Suprapubic skin (tissue), 4 donors: ENCODE measurements around the gene KRTAP10-7. TPM values are rescaled to one million over a fixed set of nuclear protein-coding genes. Genes with fewer than 3 reads are reported as not detected.
"Not testable (repeated sequence)": the region's sequence is repeated elsewhere in the genome, so short reads cannot be mapped to it uniquely, and the experiment has no call there.

ENCODE experiments used
- DNase-seq, 2 donors: peaks; one replicate each; pipeline ENCODE4 v3.0.0-alpha.2; 2019; ENCODE audit warnings: low spot score in 2 of 2
- H3K27ac ChIP-seq: fragments of 200-600 bp; sonication (generic); one replicate; pipeline ENCODE4 v1.5.1; 2019
- H3K27me3 ChIP-seq: fragments of 200-600 bp; sonication (generic); one replicate; pipeline ENCODE4 v1.5.1; 2019
- H3K36me3 ChIP-seq: fragments of 200-600 bp; sonication (generic); one replicate; pipeline ENCODE4 v1.5.1; 2019
- H3K4me1 ChIP-seq: fragments of 200-600 bp; sonication (generic); one replicate; pipeline ENCODE4 v1.5.1; 2019
- H3K4me3 ChIP-seq: fragments of 200-600 bp; sonication (generic); one replicate; pipeline ENCODE4 v1.5.1; 2019; ENCODE audit warnings: mild to moderate bottlenecking
- H3K9me3 ChIP-seq: fragments of 200-600 bp; sonication (generic); one replicate; pipeline ENCODE4 v1.5.1; 2019
- EP300 ChIP-seq: sonication (generic); formaldehyde crosslinking; IDR thresholded peaks from one replicate; pipeline ENCODE4 v1.6.1; 2017; ENCODE audit warnings: antibody characterized with exemption
- POLR2A ChIP-seq, 2 donors: fragments of 450-650 bp; IDR thresholded peaks; one replicate each; pipeline ENCODE4 v1.6.1; 2017; ENCODE audit warnings: antibody characterized with exemption in 2 of 2, mild to moderate bottlenecking in 2 of 2, moderate library complexity in 2 of 2
- POLR2AphosphoS5 ChIP-seq, 3 donors: sonication (generic); formaldehyde crosslinking; IDR thresholded peaks; one replicate each; pipeline ENCODE4 v1.6.1; 2017; ENCODE audit warnings: antibody characterized with exemption in 3 of 3
- WGBS: methylation state at CpG from one replicate; pipeline ENCODE4 v1.1.5; 2018; 5-methylcytosine and 5-hydroxymethylcytosine counted together
- total RNA-seq, 4 donors: library from RNA; depleted of rRNA; stranded (reverse); fragments of >200 nt; gene quantifications; one replicate each; pipeline ENCODE4 v1.1.0, GENCODE V29; 2016
- TF ChIP-seq, protein P1 (sequence below), 2 donors: fragments of 200-600 bp in 1 of 2; fragments of 450-650 bp in 1 of 2; sonication (generic) in 1 of 2; IDR thresholded peaks; one replicate each; pipeline ENCODE4 v1.5.1; 2016 to 2019; ENCODE audit warnings: antibody characterized with exemption in 2 of 2, mild to moderate bottlenecking in 1 of 2, moderate library complexity in 1 of 2

KRTAP10-7 gene
- total RNA-seq, 4 donors from 2014 or later: 3.7 to 12.9 (median 4.2) TPM; not detected in 1

GRCh38 chr21:44572959-44573583 is 27.3 kb upstream of the KRTAP10-7 start:
- 79% methylated on average over 13 of the region's 15 CpGs for WGBS
- Histone ChIP-seq H3K36me3 (no peaks in the 10 kb centered on the region), H3K4me3 (no peak overlapping the region), H3K9me3 (no peaks in the 10 kb centered on the region), H3K27ac (no peak overlapping the region), H3K4me1 (peaks cover 4% of the 10 kb centered on the region), H3K27me3 (peaks cover 31% of the 10 kb centered on the region)
- TF ChIP-seq POLR2A (IDR thresholded peaks at IDR 0.05) (no peak), EP300 (no peak), POLR2AphosphoS5 (IDR thresholded peaks at IDR 0.05) (no peak)
- TF ChIP-seq, protein P1, sequence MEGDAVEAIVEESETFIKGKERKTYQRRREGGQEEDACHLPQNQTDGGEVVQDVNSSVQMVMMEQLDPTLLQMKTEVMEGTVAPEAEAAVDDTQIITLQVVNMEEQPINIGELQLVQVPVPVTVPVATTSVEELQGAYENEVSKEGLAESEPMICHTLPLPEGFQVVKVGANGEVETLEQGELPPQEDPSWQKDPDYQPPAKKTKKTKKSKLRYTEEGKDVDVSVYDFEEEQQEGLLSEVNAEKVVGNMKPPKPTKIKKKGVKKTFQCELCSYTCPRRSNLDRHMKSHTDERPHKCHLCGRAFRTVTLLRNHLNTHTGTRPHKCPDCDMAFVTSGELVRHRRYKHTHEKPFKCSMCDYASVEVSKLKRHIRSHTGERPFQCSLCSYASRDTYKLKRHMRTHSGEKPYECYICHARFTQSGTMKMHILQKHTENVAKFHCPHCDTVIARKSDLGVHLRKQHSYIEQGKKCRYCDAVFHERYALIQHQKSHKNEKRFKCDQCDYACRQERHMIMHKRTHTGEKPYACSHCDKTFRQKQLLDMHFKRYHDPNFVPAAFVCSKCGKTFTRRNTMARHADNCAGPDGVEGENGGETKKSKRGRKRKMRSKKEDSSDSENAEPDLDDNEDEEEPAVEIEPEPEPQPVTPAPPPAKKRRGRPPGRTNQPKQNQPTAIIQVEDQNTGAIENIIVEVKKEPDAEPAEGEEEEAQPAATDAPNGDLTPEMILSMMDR (IDR thresholded peaks at IDR 0.05): no peak
- DNase-seq: peak in 1 of 2 donors; percentile 48

GRCh38 chr21:44573630-44574456 is 26.6 kb upstream of the KRTAP10-7 start, which contains the start of gene KRTAP10-4:
Gene KRTAP10-4, plus strand, starts transcription at chr21:44573729. Its CDS starts 30 bp downstream, at chr21:44573759.
- DNase-seq: peak in 1 of 2 donors; percentile 70
- H3K9me3 ChIP-seq: not testable (repeated sequence)

GRCh38 chr21:44574457-44575306 is 25.7 kb upstream of the KRTAP10-7 start:
- TF ChIP-seq POLR2A (IDR thresholded peaks at IDR 0.05) (no peak), POLR2AphosphoS5 (IDR thresholded peaks at IDR 0.05) (no peak), EP300 (no peak)
- TF ChIP-seq, protein P1 (IDR thresholded peaks at IDR 0.05): no peak
- H3K4me3 ChIP-seq: no peak overlapping the region
- H3K9me3 ChIP-seq: no peaks in the 10 kb centered on the region
- peaks cover 4% of the 10 kb centered on the region for H3K4me1 ChIP-seq
- DNase-seq: peak in 1 of 2 donors; percentile 56
- H3K27ac ChIP-seq: no peak overlapping the region
- H3K27me3 ChIP-seq: peaks cover 22% of the 10 kb centered on the region
- WGBS: 42% methylated on average over 17 of the region's 21 CpGs
- no peaks in the 10 kb centered on the region for H3K36me3 ChIP-seq

More at GRCh38 chr21:44573630-44574456, 26.6 kb upstream of the KRTAP10-7 start, which contains the start of gene KRTAP10-4:
- H3K27me3 ChIP-seq: peaks cover 28% of the 10 kb centered on the region
- not testable (repeated sequence) for H3K4me3 ChIP-seq, H3K4me1 ChIP-seq, H3K36me3 ChIP-seq, H3K27ac ChIP-seq
- 55% methylated on average over 11 of the region's 25 CpGs for WGBS

- H3K27ac ChIP-seq: no peak overlapping the region
- peaks cover 8% of the 10 kb centered on the region for H3K4me1 ChIP-seq
- H3K9me3 ChIP-seq: no peaks in the 10 kb centered on the region
- H3K4me3 ChIP-seq: no peak overlapping the region
- no peaks in the 10 kb centered on the region for H3K36me3 ChIP-seq
- peak in 1 of 2 donors; percentile 72 for DNase-seq
- peaks cover 18% of the 10 kb centered on the region for H3K27me3 ChIP-seq
- TF ChIP-seq POLR2A (IDR thresholded peaks at IDR 0.05) (no peak), EP300 (no peak), POLR2AphosphoS5 (IDR thresholded peaks at IDR 0.05) (no peak)
- TF ChIP-seq, protein P1 (IDR thresholded peaks at IDR 0.05): no peak
- 87% methylated on average over 20 of the region's 20 CpGs for WGBS
These were observed 24.9 kb upstream of the KRTAP10-7 start for GRCh38 chr21:44575307-44576024.

- peaks cover 18% of the 10 kb centered on the region for H3K27me3 ChIP-seq
- H3K27ac ChIP-seq: no peak overlapping the region
- H3K4me3 ChIP-seq: no peak overlapping the region
- no peak for TF ChIP-seq POLR2A (IDR thresholded peaks at IDR 0.05)
- no peak for TF ChIP-seq EP300
- TF ChIP-seq, protein P1 (IDR thresholded peaks at IDR 0.05): no peak
- TF ChIP-seq POLR2AphosphoS5 (IDR thresholded peaks at IDR 0.05): no peak
- H3K4me1 ChIP-seq: peaks cover 8% of the 10 kb centered on the region
- no peaks in the 10 kb centered on the region for H3K36me3 ChIP-seq
- H3K9me3 ChIP-seq: no peaks in the 10 kb centered on the region
- peak in 1 of 2 donors; percentile 58 for DNase-seq
- 82% methylated on average over 10 of the region's 10 CpGs for WGBS
These were observed 24.4 kb upstream of the KRTAP10-7 start for GRCh38 chr21:44576025-44576420.
